ENCODE results near the gene TBXAS1. TPM values are rescaled to one million over a fixed set of nuclear protein-coding genes. Genes with fewer than 3 reads are reported as not detected.

The TBXAS1 gene
- total and polyA plus RNA-seq, 2 of the 8 experiments (the other 6 are each of a cell fraction or from before 2014, with no cell fraction given) = 0.86 to 2.1 TPM

DNA sequence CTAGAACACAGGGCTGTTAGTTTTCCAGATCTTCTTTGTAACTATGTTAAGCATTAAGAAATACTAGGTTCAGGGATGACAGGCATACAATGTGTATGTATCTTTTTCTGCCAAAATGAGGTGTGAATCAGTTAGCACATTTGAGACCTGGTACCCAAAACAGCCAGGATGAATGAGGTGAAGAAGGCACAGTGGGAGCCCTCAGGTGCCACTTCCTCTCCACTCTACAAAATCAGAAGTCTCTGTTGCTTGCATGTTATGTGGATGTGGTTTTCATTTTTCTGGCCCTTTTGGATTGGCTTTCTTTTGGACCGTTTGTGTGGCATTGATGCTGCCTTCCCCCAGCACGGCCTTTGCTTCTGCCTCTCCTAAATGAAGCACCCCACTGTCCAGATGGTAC is 15.4 kb upstream of the TBXAS1 start:
- H3K4ac ChIP-seq (replicated peaks; ENCODE audit: insufficient read length, low read depth, low read length) = no peak overlapping the region
- no peaks in the 10 kb centered on the region; a peak in 1 of 7 replicates for H3K27me3 ChIP-seq (replicated peaks in 1 of 4; ENCODE audit: control insufficient read depth in 3 of 4, extremely low read depth in 1 of 4, insufficient read depth in 3 of 4, low read length in 3 of 4)
- FAIRE-seq (no peak), DNase-seq (ENCODE audit: low read depth in 1 of 2, low spot score in 2 of 2) (no peak)
- no peak overlapping the region for H3K56ac ChIP-seq (replicated peaks; ENCODE audit: insufficient read length, low read depth, low read length)
- no peak overlapping the region for H2BK12ac ChIP-seq (ENCODE audit: low read depth, low read length)
- no peak overlapping the region for H2AK5ac ChIP-seq (ENCODE audit: low read depth, low read length)
- H3K23me2 ChIP-seq (ENCODE audit: low read depth, low read length) = no peaks in the 10 kb centered on the region
- ChIA-PET CTCF (ENCODE audit: partially characterized antibody) (interaction anchor here (1.3 kb wide), 1 partner anchor 9 kb away, joined by 4 read pairs; no protein-coding TSS in a partner anchor), POLR2A (ENCODE audit: partially characterized antibody) (interaction anchor here (0.6 to 1.3 kb wide), 2 partner anchors 16 to 1517 kb away, joined by 3 read pairs; no protein-coding TSS in a partner anchor)
- H4K91ac ChIP-seq (replicated peaks; ENCODE audit: insufficient read length, low read length) = no peak overlapping the region
- no peak overlapping the region for H2BK15ac ChIP-seq (ENCODE audit: low read length)
- no peak overlapping the region for H3K14ac ChIP-seq (ENCODE audit: insufficient read length)
- no peak overlapping the region for H3K27ac ChIP-seq (ENCODE audit: low read depth, low read length)
- no peak overlapping the region for H2BK120ac ChIP-seq (replicated peaks; ENCODE audit: low read depth, low read length)
- no peaks in the 10 kb centered on the region; a peak in 1 of 4 replicates for H3K9me3 ChIP-seq (ENCODE audit: insufficient read depth in 2 of 2, low read depth in 1 of 2, low read length in 1 of 2)
- no peaks in the 10 kb centered on the region for H3K79me2 ChIP-seq (ENCODE audit: control insufficient read depth in 1 of 2, insufficient read depth in 2 of 2, low read length in 2 of 2)
- no peaks in the 10 kb centered on the region for H3K79me1 ChIP-seq (ENCODE audit: low read depth, low read length)
- H2AFZ ChIP-seq (ENCODE audit: low read length) = no peak overlapping the region
- 93% methylated on average over 2 of the region's 2 CpGs; no CpG with 5 or more reads in 1 of the 2 experiments for WGBS, 2 experiments (ENCODE audit: extremely low coverage in 1 of 2, insufficient coverage in 1 of 2, insufficient read length in 1 of 2, insufficient replicate concordance in 2 of 2, low coverage in 1 of 2, low lambda C conversion rate in 2 of 2, missing lambda C conversion rate in 1 of 2)
- no peak overlapping the region for H2BK5ac ChIP-seq (ENCODE audit: low read depth, low read length)
- H4K5ac ChIP-seq (ENCODE audit: insufficient read length, low read depth, low read length) = no peak overlapping the region
- H2BK20ac ChIP-seq (ENCODE audit: low read length) = no peak overlapping the region
- no peaks in the 10 kb centered on the region for H3K36me3 ChIP-seq (ENCODE audit: control insufficient read depth in 2 of 4, insufficient read depth in 4 of 4, low read length in 3 of 4)
- H3K4me3 ChIP-seq (ENCODE audit: extremely low read depth in 1 of 4, insufficient read depth in 2 of 4, low read depth in 3 of 4, low read length in 4 of 4) = no peak overlapping the region
- H3K9ac ChIP-seq (replicated peaks in 1 of 4; ENCODE audit: extremely low read depth in 1 of 4, low read depth in 3 of 4, low read length in 3 of 4) = no peak overlapping the region
- H3K4me1 ChIP-seq (replicated peaks in 1 of 4; ENCODE audit: control insufficient read depth in 3 of 4, insufficient read depth in 4 of 4, low read length in 3 of 4) = no peaks in the 10 kb centered on the region
- no peak overlapping the region for H3K23ac ChIP-seq (ENCODE audit: insufficient read length)
- no peak for TF ChIP-seq EGR1 (IDR thresholded peaks at IDR 0.05; ENCODE audit: borderline replicate concordance, low read depth, low read length)
- no peak for TF ChIP-seq ASH2L (IDR thresholded peaks at IDR 0.05; ENCODE audit: low read length)
- H4K20me1 ChIP-seq (replicated peaks in 1 of 2; ENCODE audit: control insufficient read depth in 1 of 2, insufficient read depth in 2 of 2, low read length in 2 of 2) = no peaks in the 10 kb centered on the region
- no peak overlapping the region for H3K4me2 ChIP-seq (ENCODE audit: insufficient read depth in 1 of 2, low read depth in 2 of 2, low read length in 2 of 2)
- H3K18ac ChIP-seq (ENCODE audit: extremely low read depth, low read length) = no peak overlapping the region
- no peak overlapping the region for H4K8ac ChIP-seq (ENCODE audit: extremely low read depth, insufficient read depth, low read length)

All from H1 (cell line).